ENCODE measurements around the gene FNBP1. TPM values are rescaled to one million over a fixed set of nuclear protein-coding genes. Genes with fewer than 3 reads are reported as not detected.

The FNBP1 gene
- total and polyA plus RNA-seq, 2 experiments from 2014 or later, result 17.8 to 22.6 TPM

DNA sequence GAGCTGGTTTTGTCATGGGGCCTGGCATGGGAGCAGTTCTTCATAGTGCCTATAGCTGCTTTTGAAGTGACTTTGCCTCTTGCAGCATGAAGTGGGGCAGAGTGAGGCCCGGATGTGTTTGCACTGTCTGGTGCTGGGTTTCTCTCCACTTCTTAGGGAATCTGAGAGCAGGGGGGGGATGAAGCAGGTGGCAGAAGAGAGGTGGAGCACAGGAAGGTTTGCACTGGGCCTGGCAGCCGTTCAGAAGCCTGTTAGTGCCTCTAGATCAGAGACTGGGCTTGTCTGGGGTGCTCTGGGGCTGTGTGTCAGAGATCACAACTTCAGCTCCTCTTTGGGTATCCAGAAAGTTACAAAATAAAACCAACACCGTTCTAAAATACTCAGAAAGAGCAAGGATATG lies 189.4 kb downstream of the FNBP1 start:
- no peak overlapping the region for H3K4me2 ChIP-seq (ENCODE audit: unreplicated experiment)
- no peaks in the 10 kb centered on the region for H4K20me1 ChIP-seq (ENCODE audit: insufficient read depth)
- no peaks in the 10 kb centered on the region for H3K4me1 ChIP-seq (ENCODE audit: insufficient read depth)
- H3K9me3 ChIP-seq (ENCODE audit: low read depth), result no peaks in the 10 kb centered on the region
- H3F3A ChIP-seq (ENCODE audit: insufficient read depth), result no peaks in the 10 kb centered on the region
- no peak overlapping the region for H3K27ac ChIP-seq
- H3K27me3 ChIP-seq (replicated peaks; ENCODE audit: insufficient read depth), result no peaks in the 10 kb centered on the region
- peaks cover 8% of the 10 kb centered on the region; the same call in 1 of the 2 replicates for H3K36me3 ChIP-seq (ENCODE audit: low read depth)
- in situ Hi-C loops (cut with MboI), result no loop called here
- no peak overlapping the region for H3K4me3 ChIP-seq
- H3K9me2 ChIP-seq (ENCODE audit: insufficient read depth), result no peaks in the 10 kb centered on the region
- H3K79me2 ChIP-seq (ENCODE audit: insufficient read depth), result no peaks in the 10 kb centered on the region
- TF ChIP-seq EZH2 (IDR thresholded peaks at IDR 0.05; ENCODE audit: insufficient read depth, poor library complexity, severe bottlenecking), result no peak
- no peak for TF ChIP-seq EZH2phosphoT487 (IDR thresholded peaks at IDR 0.05; ENCODE audit: insufficient read depth, low read depth)
- DNase-seq, result no peak
- H2AFZ ChIP-seq, result no peak overlapping the region
- H3K9ac ChIP-seq, result no peak overlapping the region
- 40 to 43% methylated on average over 3 of the region's 3 CpGs for WGBS, 2 experiments (ENCODE audit: low coverage in 1 of 2, low lambda C conversion rate in 2 of 2, missing lambda C conversion rate in 2 of 2)

GRCh38 chr9:129852579-129852978 lies 190.4 kb downstream of the FNBP1 start:
- Histone ChIP-seq H3K4me1 (ENCODE audit: insufficient read depth) (no peaks in the 10 kb centered on the region), H3F3A (ENCODE audit: insufficient read depth) (no peaks in the 10 kb centered on the region), H2AFZ (no peak overlapping the region), H3K36me3 (ENCODE audit: low read depth) (peaks cover 8% of the 10 kb centered on the region; the same call in 1 of the 2 replicates), H3K4me3 (no peak overlapping the region), H4K20me1 (ENCODE audit: insufficient read depth) (no peaks in the 10 kb centered on the region), H3K4me2 (ENCODE audit: unreplicated experiment) (no peak overlapping the region), H3K27me3 (replicated peaks; ENCODE audit: insufficient read depth) (no peaks in the 10 kb centered on the region), H3K9me3 (ENCODE audit: low read depth) (no peaks in the 10 kb centered on the region), H3K9me2 (ENCODE audit: insufficient read depth) (no peaks in the 10 kb centered on the region), H3K27ac (no peak overlapping the region), H3K79me2 (ENCODE audit: insufficient read depth) (no peaks in the 10 kb centered on the region; the same call in 1 of the 2 replicates), H3K9ac (no peak overlapping the region)
- in situ Hi-C loops (cut with MboI), result no loop called here
- no peak for DNase-seq
- WGBS, 2 experiments (ENCODE audit: low coverage in 1 of 2, low lambda C conversion rate in 2 of 2, missing lambda C conversion rate in 2 of 2), result 77 to 85% methylated on average over 5 of the region's 5 CpGs
- no peak for TF ChIP-seq EZH2 (IDR thresholded peaks at IDR 0.05; ENCODE audit: insufficient read depth, poor library complexity, severe bottlenecking)
- no peak for TF ChIP-seq EZH2phosphoT487 (IDR thresholded peaks at IDR 0.05; ENCODE audit: insufficient read depth, low read depth)

DNA sequence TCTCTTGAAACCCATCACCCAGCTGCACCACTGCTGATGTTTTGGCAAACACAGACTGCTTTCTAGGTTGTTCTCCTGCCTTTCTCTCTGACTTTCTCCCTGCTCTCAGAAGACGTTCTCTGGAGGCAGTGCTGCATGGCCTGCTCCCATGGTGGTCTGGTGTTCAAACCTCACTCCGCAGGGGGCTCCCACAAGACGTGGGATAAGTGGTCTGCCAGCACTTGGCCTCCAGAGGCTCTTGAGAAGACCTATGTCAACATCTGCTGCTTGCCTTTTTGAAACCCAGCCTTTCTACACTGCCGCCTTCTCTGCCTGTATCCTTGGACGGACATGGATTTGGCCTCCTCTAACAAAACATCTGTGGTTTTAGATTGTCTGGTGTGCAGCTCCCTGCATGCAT lies 191.2 kb downstream of the FNBP1 start:
- H3K27ac ChIP-seq, result no peak overlapping the region
- in situ Hi-C loops (cut with MboI), result no loop called here
- H3K4me3 ChIP-seq, result no peak overlapping the region
- no peaks in the 10 kb centered on the region for H3K9me3 ChIP-seq (ENCODE audit: low read depth)
- no peaks in the 10 kb centered on the region for H3F3A ChIP-seq (ENCODE audit: insufficient read depth)
- no peak overlapping the region for H3K9ac ChIP-seq
- TF ChIP-seq EZH2phosphoT487 (IDR thresholded peaks at IDR 0.05; ENCODE audit: insufficient read depth, low read depth), result no peak
- no peak for TF ChIP-seq EZH2 (IDR thresholded peaks at IDR 0.05; ENCODE audit: insufficient read depth, poor library complexity, severe bottlenecking)
- H3K36me3 ChIP-seq (ENCODE audit: low read depth), result peaks cover 8% of the 10 kb centered on the region; the same call in 1 of the 2 replicates
- no peaks in the 10 kb centered on the region for H3K27me3 ChIP-seq (replicated peaks; ENCODE audit: insufficient read depth)
- H4K20me1 ChIP-seq (ENCODE audit: insufficient read depth), result no peaks in the 10 kb centered on the region
- H3K4me1 ChIP-seq (ENCODE audit: insufficient read depth), result no peaks in the 10 kb centered on the region
- no peak for DNase-seq
- no peak overlapping the region for H2AFZ ChIP-seq
- no peak overlapping the region for H3K4me2 ChIP-seq (ENCODE audit: unreplicated experiment)
- H3K9me2 ChIP-seq (ENCODE audit: insufficient read depth), result no peaks in the 10 kb centered on the region
- 78 to 82% methylated on average over 5 of the region's 5 CpGs for WGBS, 2 experiments (ENCODE audit: low coverage in 1 of 2, low lambda C conversion rate in 2 of 2, missing lambda C conversion rate in 2 of 2)
- H3K79me2 ChIP-seq (ENCODE audit: insufficient read depth), result no peaks in the 10 kb centered on the region; the same call in 1 of the 2 replicates

- in situ Hi-C loops (cut with MboI), result no loop called here
- Histone ChIP-seq H3K79me2 (ENCODE audit: insufficient read depth) (no peaks in the 10 kb centered on the region; the same call in 1 of the 2 replicates), H3K9ac (no peak overlapping the region), H3K4me3 (no peak overlapping the region), H3K9me3 (ENCODE audit: low read depth) (no peaks in the 10 kb centered on the region), H3K9me2 (ENCODE audit: insufficient read depth) (no peaks in the 10 kb centered on the region), H3K36me3 (ENCODE audit: low read depth) (peaks cover 8% of the 10 kb centered on the region; the same call in 1 of the 2 replicates), H2AFZ (no peak overlapping the region), H3K4me1 (ENCODE audit: insufficient read depth) (no peaks in the 10 kb centered on the region), H4K20me1 (ENCODE audit: insufficient read depth) (no peaks in the 10 kb centered on the region), H3K27me3 (replicated peaks; ENCODE audit: insufficient read depth) (no peaks in the 10 kb centered on the region), H3K27ac (no peak overlapping the region), H3K4me2 (ENCODE audit: unreplicated experiment) (no peak overlapping the region), H3F3A (ENCODE audit: insufficient read depth) (no peaks in the 10 kb centered on the region)
- no peak for TF ChIP-seq EZH2phosphoT487 (IDR thresholded peaks at IDR 0.05; ENCODE audit: insufficient read depth, low read depth)
- no peak for TF ChIP-seq EZH2 (IDR thresholded peaks at IDR 0.05; ENCODE audit: insufficient read depth, poor library complexity, severe bottlenecking)
- 82 to 86% methylated on average over 6 of the region's 6 CpGs for WGBS, 2 experiments (ENCODE audit: low coverage in 1 of 2, low lambda C conversion rate in 2 of 2, missing lambda C conversion rate in 2 of 2)
- DNase-seq, result no peak
Observed at GRCh38 chr9:129850821-129851550, 192.0 kb downstream of the FNBP1 start.

Measured in GM23248 (cell line).